GM18505 (cell line): ENCODE measurements around the gene KCNMA1.

Source experiments
- ATAC-seq: cut with Tn5 transposase; IDR thresholded peaks from one replicate; pipeline ENCODE4 v1.9.1; 2021; ENCODE audit not compliant: unreplicated experiment
- POLR2A ChIP-seq: IDR thresholded peaks from 4 replicates; pipeline ENCODE4 v1.6.1; 2011; ENCODE audit warnings: borderline replicate concordance; ENCODE audit not compliant: insufficient read depth, insufficient read length; ENCODE audit errors: extremely low read depth

Gene KCNMA1

GRCh38 chr10:77177161-77177560 lies 460.4 kb downstream of the KCNMA1 start:
- ATAC-seq = no peak
- TF ChIP-seq POLR2A = no peak

- ATAC-seq = no peak
- TF ChIP-seq POLR2A = no peak
Measured at GRCh38 chr10:77176232-77176631, 461.4 kb downstream of the KCNMA1 start.

- no peak for ATAC-seq
- TF ChIP-seq POLR2A = no peak
Measured at GRCh38 chr10:77175631-77176222, 461.9 kb downstream of the KCNMA1 start.

GRCh38 chr10:77173615-77174461 lies 463.8 kb downstream of the KCNMA1 start:
- no peak for ATAC-seq
- TF ChIP-seq POLR2A = no peak

- no peak for ATAC-seq
Measured at GRCh38 chr10:77172086-77172485, 465.5 kb downstream of the KCNMA1 start.

GRCh38 chr10:77168861-77169260 lies 468.7 kb downstream of the KCNMA1 start:
- TF ChIP-seq POLR2A = no peak
- ATAC-seq = no peak

More at GRCh38 chr10:77172086-77172485, 465.5 kb downstream of the KCNMA1 start:
- no peak for TF ChIP-seq POLR2A

- no peak for ATAC-seq
- no peak for TF ChIP-seq POLR2A
Measured at GRCh38 chr10:77168161-77168560, 469.4 kb downstream of the KCNMA1 start.

- TF ChIP-seq POLR2A = no peak
- no peak for ATAC-seq
Measured at GRCh38 chr10:77165445-77166208, 472.0 kb downstream of the KCNMA1 start.

GRCh38 chr10:77164616-77165311 lies 472.8 kb downstream of the KCNMA1 start:
- TF ChIP-seq POLR2A = no peak
- no peak for ATAC-seq

GRCh38 chr10:77163670-77164348 lies 473.8 kb downstream of the KCNMA1 start:
- no peak for ATAC-seq
- TF ChIP-seq POLR2A = no peak

GRCh38 chr10:77162697-77163096 lies 474.9 kb downstream of the KCNMA1 start:
- TF ChIP-seq POLR2A = no peak
- no peak for ATAC-seq

GRCh38 chr10:77160679-77161078 lies 476.9 kb downstream of the KCNMA1 start:
- no peak for TF ChIP-seq POLR2A
- ATAC-seq = no peak
